K562 (cell line): ENCODE results near the gene HSPB2. TPM values are rescaled to one million over a fixed set of nuclear protein-coding genes. Genes with fewer than 3 reads are reported as not detected.

ENCODE experiments used
- ATF1 ChIP-seq, 2 experiments: fragments of 450-650 bp in 1 of 2; IDR thresholded peaks; 2 replicates each; pipeline ENCODE4 v1.6.1; 2016; ENCODE audit warnings: missing compliant biosample characterization in 1 of 2, missing genetic modification characterization in 1 of 2
- BRD9 ChIP-seq: fragments of 450-650 bp; IDR thresholded peaks from 2 replicates; pipeline ENCODE4 v1.6.1; 2018; ENCODE audit warnings: low read depth; ENCODE audit not compliant: partially characterized antibody
- CHD1 ChIP-seq: fragments of 200-600 bp; sonication (generic); IDR thresholded peaks from one replicate; pipeline ENCODE4 v1.6.1; 2012; ENCODE audit warnings: mild to moderate bottlenecking, moderate library complexity, low read length, inconsistent platforms
- CREB1 ChIP-seq, 2 experiments: sonication (generic) in 1 of 2; formaldehyde crosslinking in 1 of 2; IDR thresholded peaks; 2 replicates each; pipeline versions ENCODE4 v1.6.1 to v1.8.0; 2012 to 2022; ENCODE audit warnings: inconsistent platforms in 1 of 2, mild to moderate bottlenecking in 1 of 2, missing genetic modification reagents in 1 of 2, moderate library complexity in 1 of 2
- DPF2 ChIP-seq: fragments of 450-650 bp; IDR thresholded peaks from 2 replicates; pipeline ENCODE4 v1.6.1; 2016
- ETV6 ChIP-seq, 3 experiments: fragments of 150-350 bp in 1 of 3; sonication (generic) in 1 of 3; formaldehyde crosslinking in 1 of 3; IDR thresholded peaks; 2 replicates each; pipeline versions ENCODE4 v1.6.1 to v1.8.0; 2014 to 2022; ENCODE audit warnings: borderline replicate concordance in 2 of 3, low read depth in 2 of 3, antibody characterized with exemption in 1 of 3, low read length in 1 of 3, mild to moderate bottlenecking in 1 of 3, missing genetic modification reagents in 1 of 3
- FOSL1 ChIP-seq: fragments of 200-800 bp; sonication (Bioruptor generic); conservative IDR thresholded peaks from 2 replicates; pipeline ENCODE4 v1.6.1; 2016; ENCODE audit warnings: missing genetic modification characterization, missing compliant biosample characterization
- HDAC2 ChIP-seq: fragments of 450-650 bp; IDR thresholded peaks from 2 replicates; pipeline ENCODE4 v1.6.1; 2016; ENCODE audit warnings: mild to moderate bottlenecking
- HMG20A ChIP-seq: fragments of 450-650 bp; formaldehyde crosslinking; conservative IDR thresholded peaks from 2 replicates; pipeline ENCODE4 v1.4.0; 2020; ENCODE audit warnings: mild to moderate bottlenecking, mixed read lengths
- ILK ChIP-seq: fragments of 450-650 bp; IDR thresholded peaks from 2 replicates; pipeline ENCODE4 v1.6.1; 2016; ENCODE audit warnings: missing genetic modification characterization, low read depth, mild to moderate bottlenecking, missing compliant biosample characterization, moderate library complexity, borderline replicate concordance
- L3MBTL2 ChIP-seq: fragments of 450-650 bp; IDR thresholded peaks from 2 replicates; pipeline ENCODE4 v1.6.1; 2016; ENCODE audit warnings: mild to moderate bottlenecking, moderate library complexity
- MEIS2 ChIP-seq: fragments of 450-650 bp; IDR thresholded peaks from 2 replicates; pipeline ENCODE4 v1.6.1; 2014; ENCODE audit warnings: mild to moderate bottlenecking; ENCODE audit not compliant: partially characterized antibody
- NFE2 ChIP-seq: IDR thresholded peaks from 2 replicates; pipeline ENCODE4 v1.6.1; 2014; ENCODE audit warnings: antibody characterized with exemption, low read depth
- PHF21A ChIP-seq: fragments of 450-650 bp; IDR thresholded peaks from 2 replicates; pipeline ENCODE4 v1.6.1; 2017; ENCODE audit warnings: low read depth, borderline replicate concordance
- RBM25 ChIP-seq: fragments of 200-400 bp; formaldehyde crosslinking; IDR thresholded peaks from 2 replicates; pipeline ENCODE4 v1.6.1; 2018; ENCODE audit warnings: low read length, low read depth, moderate library complexity; ENCODE audit not compliant: severe bottlenecking
- RNF219 ChIP-seq: fragments of 250-450 bp; sonication (Bioruptor Pico); IDR thresholded peaks from 2 replicates; pipeline ENCODE4 v1.5.0; 2022; ENCODE audit warnings: mild to moderate bottlenecking
- SMARCA4 ChIP-seq: fragments of 450-650 bp; IDR thresholded peaks from 2 replicates; pipeline ENCODE4 v1.6.1; 2016
- TCF7 ChIP-seq: sonication (generic); IDR thresholded peaks from 2 replicates; pipeline ENCODE4 v1.6.1; 2016; ENCODE audit warnings: antibody characterized with exemption, borderline replicate concordance
- ZEB2 ChIP-seq: fragments of 450-650 bp; IDR thresholded peaks from 2 replicates; pipeline ENCODE4 v1.6.1; 2016
- ZKSCAN8 ChIP-seq: fragments of 200-800 bp; sonication (Bioruptor generic); IDR thresholded peaks from 2 replicates; pipeline ENCODE4 v1.6.1; 2016; ENCODE audit warnings: missing genetic modification characterization, missing compliant biosample characterization
- ZNF232 ChIP-seq: sonication (generic); formaldehyde crosslinking; IDR thresholded peaks from 2 replicates; pipeline ENCODE4 v1.8.0; 2022; ENCODE audit warnings: mild to moderate bottlenecking, missing genetic modification reagents
- ZNF431 ChIP-seq: sonication (generic); formaldehyde crosslinking; IDR thresholded peaks from 2 replicates; pipeline ENCODE4 v1.8.0; 2022; ENCODE audit warnings: mild to moderate bottlenecking, missing genetic modification reagents
- ZNF445 ChIP-seq: fragments of 250-450 bp; sonication (Bioruptor Pico); IDR thresholded peaks from 2 replicates; pipeline ENCODE4 v1.4.0; 2020; ENCODE audit warnings: low read depth, mild to moderate bottlenecking, moderate library complexity
- ZNF778 ChIP-seq: fragments of 450-650 bp; formaldehyde crosslinking; IDR thresholded peaks from 2 replicates; pipeline ENCODE4 v1.4.0; 2020; ENCODE audit warnings: mild to moderate bottlenecking, moderate library complexity
- ZSCAN32 ChIP-seq: fragments of 450-650 bp; formaldehyde crosslinking; IDR thresholded peaks from 2 replicates; pipeline ENCODE4 v1.4.0; 2020; ENCODE audit warnings: mild to moderate bottlenecking, moderate library complexity
- polyA plus RNA-seq, 8 experiments: library from polyadenylated mRNA; depleted of rRNA in 4 of 8; stranded (reverse) in 5 of 8; unstranded in 3 of 8; fragments of >200 nt; fragmentation: Nextera tagmentation in 2 of 8; fragmentation: Illumina TruSeq in 1 of 8; extraction: Ambion mirVana in 2 of 8; extraction: Trizol in 1 of 8; gene quantifications; 2 replicates each; pipeline versions ENCODE4 v1.2.1 to v1.2.3, GENCODE V29; 2011 to 2014; ENCODE audit warnings: inconsistent platforms in 1 of 8, missing spikeins in 1 of 8
- total RNA-seq, 7 experiments: library from RNA; depleted of rRNA in 6 of 7; stranded (reverse); fragments of >200 nt in 6 of 7; fragmentation: Illumina TruSeq in 2 of 7; extraction: Trizol in 2 of 7; gene quantifications; 2 replicates each; pipeline versions ENCODE4 v1.2.1 to v1.2.3, GENCODE V29; 2011 to 2021; ENCODE audit warnings: low replicate concordance in 1 of 7
- TF ChIP-seq, protein P1 (sequence below): fragments of 450-650 bp; formaldehyde crosslinking; IDR thresholded peaks from 2 replicates; pipeline ENCODE4 v1.4.0; 2020; ENCODE audit warnings: mild to moderate bottlenecking, moderate library complexity

The HSPB2 gene
- total and polyA plus RNA-seq, 9 of the 15 experiments (the other 6 are each of a cell fraction or from before 2014, with no cell fraction given) = 0.06 to 0.35 (median 0.11) TPM; not detected in 5

GRCh38 chr11:111910676-111911562 lies 1.6 kb upstream of the HSPB2 start (continued):
- TF ChIP-seq, protein P1, sequence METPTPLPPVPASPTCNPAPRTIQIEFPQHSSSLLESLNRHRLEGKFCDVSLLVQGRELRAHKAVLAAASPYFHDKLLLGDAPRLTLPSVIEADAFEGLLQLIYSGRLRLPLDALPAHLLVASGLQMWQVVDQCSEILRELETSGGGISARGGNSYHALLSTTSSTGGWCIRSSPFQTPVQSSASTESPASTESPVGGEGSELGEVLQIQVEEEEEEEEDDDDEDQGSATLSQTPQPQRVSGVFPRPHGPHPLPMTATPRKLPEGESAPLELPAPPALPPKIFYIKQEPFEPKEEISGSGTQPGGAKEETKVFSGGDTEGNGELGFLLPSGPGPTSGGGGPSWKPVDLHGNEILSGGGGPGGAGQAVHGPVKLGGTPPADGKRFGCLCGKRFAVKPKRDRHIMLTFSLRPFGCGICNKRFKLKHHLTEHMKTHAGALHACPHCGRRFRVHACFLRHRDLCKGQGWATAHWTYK (CRISPR knock-in tag) = no peak
- TF ChIP-seq BRD9 = no peak
- TF ChIP-seq RBM25 = no peak
- TF ChIP-seq ZKSCAN8 (CRISPR knock-in tag) = no peak
- TF ChIP-seq HMG20A = no peak
- TF ChIP-seq TCF7 = no peak
- no peak for TF ChIP-seq ZNF431 (CRISPR knock-in tag)
- no peak for TF ChIP-seq ZSCAN32
- TF ChIP-seq ATF1 (CRISPR knock-in tag; IDR thresholded peaks at IDR 0.05) = no peak
- no peak for TF ChIP-seq ATF1 (tag; IDR thresholded peaks at IDR 0.05)
- no peak for TF ChIP-seq CREB1 (IDR thresholded peaks at IDR 0.05)
- TF ChIP-seq CREB1 (CRISPR knock-in tag; IDR thresholded peaks at IDR 0.05) = 0 out of 2 replicates have a peak, but pooled peaks have one; percentile 22
- TF ChIP-seq ILK (tag) = no peak
- peak; percentile 16; the same call in 1 of the 2 replicates for TF ChIP-seq L3MBTL2
- peak; percentile 92 for TF ChIP-seq DPF2
- no peak for TF ChIP-seq ETV6 (IDR thresholded peaks at IDR 0.05; ENCODE audit: borderline replicate concordance in 1 of 2, low read depth in 2 of 2, low read length in 1 of 2)
- TF ChIP-seq ETV6 (CRISPR knock-in tag; IDR thresholded peaks at IDR 0.05; ENCODE audit: borderline replicate concordance) = no peak
- TF ChIP-seq PHF21A = no peak
- peak; percentile 40 for TF ChIP-seq MEIS2
- TF ChIP-seq FOSL1 (tag) = no peak
- TF ChIP-seq ZNF778 (CRISPR knock-in tag) = no peak
- TF ChIP-seq RNF219 = no peak
- TF ChIP-seq ZNF232 = no peak
- peak; percentile 89 for TF ChIP-seq SMARCA4
- peak; percentile 69; the same call in 1 of the 2 replicates for TF ChIP-seq ZEB2
- no peak for TF ChIP-seq HDAC2
- no peak for TF ChIP-seq NFE2
- no peak for TF ChIP-seq CHD1
- no peak for TF ChIP-seq ZNF445 (CRISPR knock-in tag)
